ENCODE data around the gene DXO.

Gene DXO

GRCh38 chr6:31927242-31927862, 44.6 kb downstream of the DXO start, which contains the start of gene C2:
Gene C2, plus strand, starts transcription at chr6:31927717. Its CDS starts 36 bp downstream, at chr6:31927753.
- no peaks in the 10 kb centered on the region for H3K27me3 ChIP-seq (ENCODE audit: insufficient read depth, low read length)
- no peaks in the 10 kb centered on the region for H3K36me3 ChIP-seq (ENCODE audit: insufficient read depth, low read length)
- no peak within 1 kb of the TSS for H3K27ac ChIP-seq (ENCODE audit: low read depth, low read length)
- no peaks in the 10 kb centered on the region for H3K4me1 ChIP-seq (ENCODE audit: control insufficient read depth, insufficient read depth, low read length, unreplicated experiment)
- no peaks in the 10 kb centered on the region for H3K79me2 ChIP-seq (ENCODE audit: control insufficient read depth, insufficient read depth, low read length, unreplicated experiment)
- peak within 1 kb of the TSS; percentile 15; the same call in 1 of the 2 replicates for H3K4me3 ChIP-seq (ENCODE audit: low read depth, low read length)
- H2AFZ ChIP-seq (ENCODE audit: low read length, unreplicated experiment): peak within 1 kb of the TSS; percentile 32

GRCh38 chr6:31922942-31923341, 49.0 kb downstream of the DXO start:
- no peak overlapping the region for H3K4me3 ChIP-seq (ENCODE audit: low read depth, low read length)
- no peak overlapping the region for H2AFZ ChIP-seq (ENCODE audit: low read length, unreplicated experiment)
- H3K4me1 ChIP-seq (ENCODE audit: control insufficient read depth, insufficient read depth, low read length, unreplicated experiment): peaks cover 11% of the 10 kb centered on the region
- H3K27ac ChIP-seq (ENCODE audit: low read depth, low read length): no peak overlapping the region
- H3K27me3 ChIP-seq (ENCODE audit: insufficient read depth, low read length): no peaks in the 10 kb centered on the region
- H3K36me3 ChIP-seq (ENCODE audit: insufficient read depth, low read length): no peaks in the 10 kb centered on the region
- no peaks in the 10 kb centered on the region for H3K79me2 ChIP-seq (ENCODE audit: control insufficient read depth, insufficient read depth, low read length, unreplicated experiment)

- no peaks in the 10 kb centered on the region for H3K79me2 ChIP-seq (ENCODE audit: control insufficient read depth, insufficient read depth, low read length, unreplicated experiment)
- peaks cover 11% of the 10 kb centered on the region for H3K4me1 ChIP-seq (ENCODE audit: control insufficient read depth, insufficient read depth, low read length, unreplicated experiment)
- H3K27me3 ChIP-seq (ENCODE audit: insufficient read depth, low read length): no peaks in the 10 kb centered on the region
- no peak overlapping the region for H3K4me3 ChIP-seq (ENCODE audit: low read depth, low read length)
- no peak overlapping the region for H2AFZ ChIP-seq (ENCODE audit: low read length, unreplicated experiment)
- H3K36me3 ChIP-seq (ENCODE audit: insufficient read depth, low read length): no peaks in the 10 kb centered on the region
- no peak overlapping the region for H3K27ac ChIP-seq (ENCODE audit: low read depth, low read length)
These were observed 51.1 kb downstream of the DXO start for GRCh38 chr6:31920811-31921210.

All from ACC112 (cell line).